HCT116 (cell line): ENCODE measurements around the gene IQSEC3. TPM values are rescaled to one million over a fixed set of nuclear protein-coding genes. Genes with fewer than 3 reads are reported as not detected.

Experiments used
- ATAC-seq: fragments of 200-7000 bp; cut with Tn5 transposase; 2 replicates; pipeline ENCODE4 v1.9.1; 2020; ENCODE audit warnings: mild to moderate bottlenecking, moderate library complexity
- BruUV-seq: library from RNA; stranded (reverse); fragments of 400-500 nt; replicated peaks from 2 replicates; lab custom pipeline; 2021; lab: Mats Ljungman, UMichigan
- CTCF ChIA-PET: fragments of 300-600 bp; sonication (Branson Sonifier 250); formaldehyde crosslinking; loops from one replicate; lab custom pipeline; 2021; ENCODE audit warnings: antibody characterized with exemption; lab: Charles Lee
- POLR2A ChIA-PET: fragments of 300-600, 350-600 bp; sonication (Branson Sonifier 250); formaldehyde crosslinking; loops from one replicate; lab custom pipeline; 2021; ENCODE audit warnings: antibody characterized with exemption; lab: Charles Lee
- RAD21 ChIA-PET, 2 experiments: fragments of 300-600 bp; sonication (Branson Sonifier 250); formaldehyde crosslinking; loops; one replicate each; lab custom pipeline; 2023; ENCODE audit warnings: low total read pairs in 2 of 2; ENCODE audit not compliant: uncharacterized antibody in 2 of 2, unreplicated experiment in 2 of 2, low non-redundant PET in 1 of 2; lab: Charles Lee
- DNase-seq: peaks from one replicate; pipeline ENCODE4 v3.0.0-alpha.2; 2010; ENCODE audit warnings: low read depth, low spot score
- H2AFZ ChIP-seq: fragments of 200-600 bp; shearing (Covaris generic), sonication (generic); 2 replicates; pipeline ENCODE4 v1.6.1; 2017; ENCODE audit warnings: low read depth, mixed run types, mixed read lengths, antibody characterized with exemption, low read length; ENCODE audit not compliant: poor library complexity, severe bottlenecking
- H3K27ac ChIP-seq: 2 replicates; pipeline ENCODE4 v1.5.1; 2012; ENCODE audit warnings: low read depth, low read length
- H3K27me3 ChIP-seq: fragments of 200-600 bp; sonication (generic); 2 replicates; pipeline ENCODE4 v1.6.1; 2016; ENCODE audit warnings: mixed run types, low read length, mixed read lengths; ENCODE audit not compliant: insufficient read depth
- H3K36me3 ChIP-seq, 2 experiments: fragments of 200-500 bp in 1 of 2; fragments of 200-600 bp in 1 of 2; sonication (Bioruptor generic) in 1 of 2; sonication (generic) in 1 of 2; 2 replicates each; pipeline versions ENCODE4 v1.5.1 to v1.6.1; 2014 to 2016; ENCODE audit warnings: low read length in 2 of 2, inconsistent platforms in 1 of 2, mixed read lengths in 1 of 2, mixed run types in 1 of 2; ENCODE audit not compliant: insufficient read depth in 2 of 2, control insufficient read depth in 1 of 2
- H3K4me1 ChIP-seq, 2 experiments: fragments of 200-600 bp in 1 of 2; sonication (generic) in 1 of 2; 2 replicates each; pipeline versions ENCODE4 v1.5.1 to v1.6.1; 2012 to 2017; ENCODE audit warnings: low read length in 2 of 2, inconsistent platforms in 1 of 2, mild to moderate bottlenecking in 1 of 2, mixed read lengths in 1 of 2, mixed run types in 1 of 2, moderate library complexity in 1 of 2; ENCODE audit not compliant: insufficient read depth in 2 of 2, control insufficient read depth in 1 of 2
- H3K4me2 ChIP-seq: fragments of 200-600 bp; sonication (generic); 2 replicates; pipeline ENCODE4 v1.6.1; 2017; ENCODE audit warnings: mixed run types, low read length, mixed read lengths
- H3K4me3 ChIP-seq, 2 experiments: fragments of 200-600 bp in 1 of 2; sonication (generic) in 1 of 2; replicated peaks in 1 of 2; 2 replicates each; pipeline ENCODE4 v1.5.1; 2011 to 2016; ENCODE audit warnings: low read length in 2 of 2, control low read depth in 1 of 2, low read depth in 1 of 2, mild to moderate bottlenecking in 1 of 2, mixed read lengths in 1 of 2, mixed run types in 1 of 2
- H3K79me2 ChIP-seq: fragments of 200-600 bp; sonication (generic); 2 replicates; pipeline ENCODE4 v1.6.1; 2017; ENCODE audit warnings: mild to moderate bottlenecking, mixed run types, low read length, moderate library complexity, mixed read lengths; ENCODE audit not compliant: insufficient read depth
- H3K9ac ChIP-seq: fragments of 200-600 bp; sonication (generic); 2 replicates; pipeline ENCODE4 v1.6.1; 2016; ENCODE audit warnings: low read length, mixed read lengths
- H3K9me2 ChIP-seq: fragments of 200-600 bp; sonication (generic), shearing (Covaris generic); 2 replicates; pipeline ENCODE4 v1.6.1; 2017; ENCODE audit warnings: mixed run types, mild to moderate bottlenecking, moderate library complexity; ENCODE audit not compliant: insufficient read depth
- H3K9me3 ChIP-seq, 2 experiments: fragments of 200-500 bp in 1 of 2; fragments of 200-600 bp in 1 of 2; sonication (Bioruptor generic) in 1 of 2; sonication (generic) in 1 of 2; 2 replicates each; pipeline ENCODE4 v1.6.1; 2014 to 2017; ENCODE audit warnings: low read length in 2 of 2, mixed read lengths in 2 of 2, inconsistent platforms in 1 of 2, low read depth in 1 of 2, mild to moderate bottlenecking in 1 of 2, mixed run types in 1 of 2, moderate library complexity in 1 of 2; ENCODE audit not compliant: control insufficient read depth in 1 of 2, insufficient read depth in 1 of 2
- H4K20me1 ChIP-seq: fragments of 200-600 bp; sonication (generic), shearing (Covaris generic); 2 replicates; pipeline ENCODE4 v1.6.1; 2017; ENCODE audit warnings: mixed run types, mild to moderate bottlenecking, moderate library complexity; ENCODE audit not compliant: insufficient read depth
- ATF3 ChIP-seq: IDR thresholded peaks from 2 replicates; pipeline ENCODE4 v1.6.1; 2012
- CBX3 ChIP-seq: IDR thresholded peaks from 2 replicates; pipeline ENCODE4 v1.6.1; 2012; ENCODE audit warnings: low read depth
- CEBPB ChIP-seq: IDR thresholded peaks from 2 replicates; pipeline ENCODE4 v1.6.1; 2012; ENCODE audit warnings: low read depth
- ELF1 ChIP-seq: IDR thresholded peaks from 2 replicates; pipeline ENCODE4 v1.6.1; 2012; ENCODE audit warnings: low read depth, borderline replicate concordance
- EZH2phosphoT487 ChIP-seq: fragments of 200-600 bp; IDR thresholded peaks from 2 replicates; pipeline ENCODE4 v1.6.1; 2018; ENCODE audit warnings: antibody characterized with exemption, borderline replicate concordance
- FOSL1 ChIP-seq: IDR thresholded peaks from 2 replicates; pipeline ENCODE4 v1.6.1; 2012; ENCODE audit warnings: low read depth
- MAX ChIP-seq: IDR thresholded peaks from 2 replicates; pipeline ENCODE4 v1.6.1; 2012
- POLR2A ChIP-seq: IDR thresholded peaks from 2 replicates; pipeline ENCODE4 v1.7.0; 2011; ENCODE audit warnings: borderline replicate concordance; ENCODE audit not compliant: insufficient read depth, insufficient read length; ENCODE audit errors: extremely low read depth
- REST ChIP-seq: IDR thresholded peaks from 2 replicates; pipeline ENCODE4 v1.6.1; 2012; ENCODE audit warnings: low read depth
- SP1 ChIP-seq: IDR thresholded peaks from 2 replicates; pipeline ENCODE4 v1.6.1; 2012; ENCODE audit warnings: low read depth
- SRF ChIP-seq: IDR thresholded peaks from 2 replicates; pipeline ENCODE4 v1.6.1; 2012; ENCODE audit warnings: low read depth
- TCF7L2 ChIP-seq: IDR thresholded peaks from 2 replicates; pipeline ENCODE4 v1.7.0; 2011; ENCODE audit warnings: borderline replicate concordance, inconsistent platforms; ENCODE audit not compliant: insufficient read depth, insufficient read length; ENCODE audit errors: extremely low read depth
- YY1 ChIP-seq: IDR thresholded peaks from 2 replicates; pipeline ENCODE4 v1.6.1; 2011; ENCODE audit warnings: low read length, low read depth, moderate library complexity, mild to moderate bottlenecking; ENCODE audit not compliant: insufficient replicate concordance; ENCODE audit errors: extremely low read depth
- ZBTB33 ChIP-seq: IDR thresholded peaks from 2 replicates; pipeline ENCODE4 v1.6.1; 2011; ENCODE audit warnings: mild to moderate bottlenecking, low read length, moderate library complexity; ENCODE audit not compliant: insufficient replicate concordance; ENCODE audit errors: extremely low read depth
- ZFX ChIP-seq: fragments of 450-650 bp; IDR thresholded peaks from 2 replicates; pipeline ENCODE4 v1.6.1; 2017
- intact Hi-C: fragments of 100-400 bp; cut with micrococcal nuclease; formaldehyde crosslinking; loops from 2 replicates; pipeline ENCODE4 v1.10.0; 2022
- total RNA-seq: library from RNA; stranded (reverse); gene quantifications from one replicate; pipeline ENCODE4 v1.2.1, GENCODE V29; 2021; ENCODE audit not compliant: unreplicated experiment

Gene IQSEC3
- total RNA-seq, 1 experiment from 2014 or later, result not detected

- TF ChIP-seq REST (no peak), MAX (no peak), EZH2phosphoT487 (no peak), YY1 (no peak), POLR2A (no peak), ZFX (no peak)
- TF ChIP-seq, all 23 proteins: peak for 0
Measured at GRCh38 chr12:118591-118990, 52.0 kb downstream of the IQSEC3 start (continued).

- BruUV-seq, result no TSS peak
- no peak overlapping the region for H3K4me3 ChIP-seq
- POLR2A ChIA-PET, result no interaction called here
- H3K4me2 ChIP-seq, result no peak overlapping the region
- no peak for ATAC-seq
- H3K9me2 ChIP-seq, result no peaks in the 10 kb centered on the region
- no peaks in the 10 kb centered on the region for H3K9me3 ChIP-seq
- RAD21 ChIA-PET, result no interaction called here
- peaks cover 18% of the 10 kb centered on the region for H3K27me3 ChIP-seq
- no peaks in the 10 kb centered on the region for H3K36me3 ChIP-seq
- no peak overlapping the region for H2AFZ ChIP-seq
- H4K20me1 ChIP-seq, result no peaks in the 10 kb centered on the region
- no peak overlapping the region for H3K9ac ChIP-seq
- H3K4me1 ChIP-seq, result no peaks in the 10 kb centered on the region
- no peak overlapping the region for H3K27ac ChIP-seq
- DNase-seq, result no peak
- intact Hi-C loops, result no loop called here
- CTCF ChIA-PET, result no interaction called here
- no peaks in the 10 kb centered on the region for H3K79me2 ChIP-seq
- TF ChIP-seq REST, result no peak
- no peak for TF ChIP-seq SRF
- TF ChIP-seq ZFX, result no peak
- no peak for TF ChIP-seq MAX
- no peak for TF ChIP-seq FOSL1
- no peak for TF ChIP-seq EZH2phosphoT487
- no peak for TF ChIP-seq TCF7L2
- no peak for TF ChIP-seq ELF1
- TF ChIP-seq SP1, result no peak
- TF ChIP-seq CBX3, result no peak
- TF ChIP-seq CEBPB, result no peak
- TF ChIP-seq ATF3, result no peak
- TF ChIP-seq YY1, result no peak
- no peak for TF ChIP-seq POLR2A
- TF ChIP-seq ZBTB33, result no peak
Measured at GRCh38 chr12:120951-121350, 54.4 kb downstream of the IQSEC3 start.
